Islet of Langerhans (tissue), 1 donor: ENCODE measurements around the gene PIKFYVE.
"Not testable (repeated sequence)": the region's sequence is repeated elsewhere in the genome, so short reads cannot be mapped to it uniquely, and the experiment has no call there.

ENCODE experiments used
- FAIRE-seq: peaks from one replicate; lab custom pipeline; 2011; peaks lifted over from hg19 to GRCh38; lab: Jason Lieb, UNC

The PIKFYVE gene

GRCh38 chr2:208265801-208266552, at the start of gene PIKFYVE:
Gene PIKFYVE (plus strand): TSS chr2:208266255. CDS start chr2:208271520, 5,265 bp downstream.
- FAIRE-seq, result peak; percentile 55

- FAIRE-seq, result not testable (repeated sequence)
Observed at GRCh38 chr2:208221873-208222272, 44.2 kb upstream of the PIKFYVE start.

- no peak for FAIRE-seq
Observed at GRCh38 chr2:208222351-208222750, 43.7 kb upstream of the PIKFYVE start.

GRCh38 chr2:208224802-208225201, 41.3 kb upstream of the PIKFYVE start:
- FAIRE-seq, result no peak

- FAIRE-seq, result no peak
Observed at GRCh38 chr2:208227581-208228232, 38.3 kb upstream of the PIKFYVE start.

- FAIRE-seq, result no peak
Observed at GRCh38 chr2:208228476-208228875, 37.6 kb upstream of the PIKFYVE start.

GRCh38 chr2:208234786-208235185, 31.3 kb upstream of the PIKFYVE start:
- no peak for FAIRE-seq

- FAIRE-seq, result no peak
Observed at GRCh38 chr2:208235860-208236259, 30.2 kb upstream of the PIKFYVE start.

- no peak for FAIRE-seq
Observed at GRCh38 chr2:208239770-208240493, 26.1 kb upstream of the PIKFYVE start.

- peak; percentile 5 for FAIRE-seq
Observed at GRCh38 chr2:208240619-208241209, 25.3 kb upstream of the PIKFYVE start.

- FAIRE-seq, result no peak
Observed at GRCh38 chr2:208244422-208244821, 21.6 kb upstream of the PIKFYVE start.

- FAIRE-seq, result no peak
Observed at GRCh38 chr2:208245746-208246145, 20.3 kb upstream of the PIKFYVE start.

- FAIRE-seq, result no peak
Observed at GRCh38 chr2:208248601-208249000, 17.5 kb upstream of the PIKFYVE start.

GRCh38 chr2:208249296-208249695, 16.8 kb upstream of the PIKFYVE start:
- FAIRE-seq, result no peak

- FAIRE-seq, result no peak
Observed at GRCh38 chr2:208250388-208250787, 15.7 kb upstream of the PIKFYVE start.

GRCh38 chr2:208251098-208251497, 15.0 kb upstream of the PIKFYVE start:
- no peak for FAIRE-seq

- no peak for FAIRE-seq
Observed at GRCh38 chr2:208252716-208253492, 13.2 kb upstream of the PIKFYVE start.

GRCh38 chr2:208253600-208254117, 12.4 kb upstream of the PIKFYVE start:
- FAIRE-seq, result peak; percentile 21

GRCh38 chr2:208254118-208254870, 11.8 kb upstream of the PIKFYVE start:
- FAIRE-seq, result no peak

GRCh38 chr2:208254871-208255556, 11.0 kb upstream of the PIKFYVE start, which contains the start of gene IDH1:
Gene IDH1 (minus strand): TSS chr2:208255071. CDS start chr2:208251551, 3,520 bp downstream.
- no peak for FAIRE-seq
